K562 (cell line): ENCODE measurements around the gene GRIP1. TPM values are rescaled to one million over a fixed set of nuclear protein-coding genes. Genes with fewer than 3 reads are reported as not detected.

Experiments used
- ATAC-seq: fragments of 200-7000 bp; cut with Tn5 transposase; 3 replicates; pipeline ENCODE4 v1.9.1; 2020; ENCODE audit warnings: moderate library complexity
- BruUV-seq: library from RNA; stranded (reverse); fragments of 400-500 nt; replicated peaks from 2 replicates; lab custom pipeline; 2021; lab: Mats Ljungman, UMichigan
- CTCF ChIA-PET: fragments of 300-600 bp; formaldehyde crosslinking; extraction: SDS; loops from one replicate; lab custom pipeline; 2021; ENCODE audit warnings: low intra/inter-chr PET ratio; lab: Yijun Ruan, JAX
- POLR2A ChIA-PET: fragments of 300-600, 350-650 bp; sonication (Branson Sonifier 250); formaldehyde crosslinking; extraction: SDS; loops from one replicate; lab custom pipeline; 2021; ENCODE audit warnings: antibody characterized with exemption, inconsistent platforms; lab: Yijun Ruan, JAX
- DNase-seq, 4 experiments: peaks; one replicate each; pipeline versions ENCODE4 v3.0.0 to v3.0.0-alpha.2; 2011 to 2018; ENCODE audit warnings: low spot score in 3 of 4, mixed read lengths in 3 of 4; ENCODE audit errors: extremely low read depth in 1 of 4
- FAIRE-seq: peaks from 2 replicates; lab custom pipeline; 2011; peaks lifted over from hg19 to GRCh38; lab: Jason Lieb, UNC
- H2AFZ ChIP-seq: 2 replicates; pipeline ENCODE4 v1.6.0; 2011; ENCODE audit warnings: low read depth, low read length, control low read depth, inconsistent platforms
- H3K27ac ChIP-seq: fragments of 200-600 bp; 3 replicates; pipeline ENCODE4 v1.8.0; 2011; ENCODE audit warnings: low read depth, mild to moderate bottlenecking, control low read depth, inconsistent platforms, low read length, moderate library complexity, mixed read lengths; ENCODE audit errors: extremely low read depth
- H3K27me3 ChIP-seq, 2 experiments: fragments of 300-600 bp in 1 of 2; 2 replicates in 1 of 2; 3 replicates in 1 of 2; pipeline versions ENCODE4 v1.6.0 to v1.8.0; 2011; ENCODE audit warnings: inconsistent platforms in 2 of 2, low read length in 2 of 2, mild to moderate bottlenecking in 1 of 2, mixed read lengths in 1 of 2, moderate library complexity in 1 of 2; ENCODE audit not compliant: control insufficient read depth in 2 of 2, insufficient read depth in 2 of 2
- H3K36me3 ChIP-seq: fragments of 300-600 bp; 3 replicates; pipeline ENCODE4 v1.8.0; 2011; ENCODE audit warnings: mild to moderate bottlenecking, low read length, inconsistent platforms; ENCODE audit not compliant: control insufficient read depth, insufficient read depth
- H3K4me1 ChIP-seq, 2 experiments: fragments of 200-600 bp in 1 of 2; replicated peaks in 1 of 2; 2 replicates in 1 of 2; 3 replicates in 1 of 2; pipeline versions ENCODE4 v1.5.1 to v1.8.0; 2011; ENCODE audit warnings: inconsistent platforms in 2 of 2, low read length in 2 of 2, mild to moderate bottlenecking in 1 of 2, mixed read lengths in 1 of 2, moderate library complexity in 1 of 2; ENCODE audit not compliant: control insufficient read depth in 2 of 2, insufficient read depth in 2 of 2
- H3K4me2 ChIP-seq: 2 replicates; pipeline ENCODE4 v1.6.1; 2011; ENCODE audit warnings: low read length, control low read depth, inconsistent platforms, mixed read lengths; ENCODE audit not compliant: insufficient read depth
- H3K4me3 ChIP-seq: fragments of 200-600 bp; sonication (generic), shearing (Covaris generic); 2 replicates; pipeline ENCODE4 v1.5.1; 2016; ENCODE audit warnings: control low read depth, inconsistent platforms
- H3K79me2 ChIP-seq: fragments of 200-600 bp; 3 replicates; pipeline ENCODE4 v1.8.0; 2011; ENCODE audit warnings: low read length, inconsistent platforms; ENCODE audit not compliant: control insufficient read depth, insufficient read depth
- H3K9ac ChIP-seq, 2 experiments: 2 replicates each; pipeline versions ENCODE4 v1.6.0 to v1.6.1; 2011; ENCODE audit warnings: low read depth in 2 of 2, low read length in 2 of 2, control low read depth in 1 of 2, inconsistent platforms in 1 of 2, mild to moderate bottlenecking in 1 of 2, mixed read lengths in 1 of 2; ENCODE audit not compliant: insufficient read depth in 1 of 2
- H3K9me1 ChIP-seq: one replicate; pipeline ENCODE4 v1.6.0; 2011; ENCODE audit warnings: inconsistent platforms, mild to moderate bottlenecking, low read length, moderate library complexity; ENCODE audit not compliant: control insufficient read depth, insufficient read depth
- H3K9me3 ChIP-seq: replicated peaks from 2 replicates; pipeline ENCODE4 v1.5.1; 2011; ENCODE audit warnings: low read depth, low read length, inconsistent platforms; ENCODE audit not compliant: control insufficient read depth, insufficient read depth
- H4K20me1 ChIP-seq: replicated peaks from 2 replicates; pipeline ENCODE4 v1.6.1; 2011; ENCODE audit warnings: low read length, inconsistent platforms, mixed read lengths; ENCODE audit not compliant: control insufficient read depth, insufficient read depth
- GABPB1 ChIP-seq: sonication (generic); formaldehyde crosslinking; IDR thresholded peaks from 2 replicates; pipeline ENCODE4 v1.8.0; 2022; ENCODE audit warnings: mild to moderate bottlenecking, missing genetic modification reagents
- ILF3 ChIP-seq: fragments of 450-650 bp; IDR thresholded peaks from 2 replicates; pipeline ENCODE4 v1.6.1; 2018; ENCODE audit warnings: antibody characterized with exemption, mild to moderate bottlenecking, moderate library complexity, borderline replicate concordance
- KDM4B ChIP-seq, 2 experiments: fragments of 450-650 bp in 1 of 2; sonication (generic) in 1 of 2; IDR thresholded peaks; 2 replicates each; pipeline ENCODE4 v1.6.1; 2016 to 2017; ENCODE audit warnings: borderline replicate concordance in 2 of 2, antibody characterized with exemption in 1 of 2, low read depth in 1 of 2, mild to moderate bottlenecking in 1 of 2
- KLF6 ChIP-seq: fragments of 250-450 bp; sonication (Bioruptor Pico); IDR thresholded peaks from 2 replicates; pipeline ENCODE4 v1.4.0; 2020; ENCODE audit warnings: mild to moderate bottlenecking, moderate library complexity, borderline replicate concordance
- NFIX ChIP-seq: fragments of 250-450 bp; sonication (Bioruptor Pico); IDR thresholded peaks from 2 replicates; pipeline ENCODE4 v1.4.0; 2020; ENCODE audit warnings: low read depth, mild to moderate bottlenecking, moderate library complexity
- NR1H2 ChIP-seq: sonication (generic); formaldehyde crosslinking; IDR thresholded peaks from 2 replicates; pipeline ENCODE4 v1.4.0; 2020; ENCODE audit warnings: mild to moderate bottlenecking, missing genetic modification reagents
- NR2C2 ChIP-seq, 2 experiments: fragments of 200-800 bp in 1 of 2; sonication (Bioruptor generic) in 1 of 2; sonication (generic) in 1 of 2; formaldehyde crosslinking in 1 of 2; IDR thresholded peaks; 2 replicates each; pipeline versions ENCODE4 v1.6.1 to v1.8.0; 2016 to 2022; ENCODE audit warnings: mild to moderate bottlenecking in 1 of 2, missing compliant biosample characterization in 1 of 2, missing genetic modification characterization in 1 of 2, missing genetic modification reagents in 1 of 2
- TAF1 ChIP-seq: IDR thresholded peaks from 2 replicates; pipeline ENCODE4 v1.6.1; 2011; ENCODE audit warnings: mild to moderate bottlenecking, low read length, moderate library complexity; ENCODE audit not compliant: insufficient read depth, control insufficient read depth, severe bottlenecking; ENCODE audit errors: extremely low read depth
- ZNF12 ChIP-seq: sonication (generic); formaldehyde crosslinking; IDR thresholded peaks from 2 replicates; pipeline ENCODE4 v1.4.0; 2020; ENCODE audit warnings: mild to moderate bottlenecking, missing genetic modification reagents
- ZNF316 ChIP-seq: fragments of 450-650 bp; IDR thresholded peaks from 2 replicates; pipeline ENCODE4 v1.6.1; 2016
- ZNF77 ChIP-seq: fragments of 250-450 bp; sonication (Bioruptor Pico); IDR thresholded peaks from 2 replicates; pipeline ENCODE4 v1.5.0; 2020
- WGBS: fragments of 100-300 bp; shearing (Covaris generic); methylation state at CpG from one replicate; pipeline ENCODE4 v1.1.6; 2016; ENCODE audit warnings: low coverage, mixed read lengths; ENCODE audit not compliant: insufficient coverage; ENCODE audit errors: missing lambda C conversion rate; 5-methylcytosine and 5-hydroxymethylcytosine counted together
- in situ Hi-C: fragments of 300-500 bp; cut with MboI; formaldehyde crosslinking; loops from 4 replicates; pipeline ENCODE4 v1.15.0; 2018; ENCODE audit warnings: inconsistent platforms, mixed read lengths
- intact Hi-C: fragments of 100-400 bp; cut with micrococcal nuclease; formaldehyde crosslinking; loops from 2 replicates; pipeline ENCODE4 v1.14.2; 2022
- polyA plus RNA-seq, 8 experiments: library from polyadenylated mRNA; depleted of rRNA in 4 of 8; stranded (reverse) in 5 of 8; unstranded in 3 of 8; fragments of >200 nt; fragmentation: Nextera tagmentation in 2 of 8; fragmentation: Illumina TruSeq in 1 of 8; extraction: Ambion mirVana in 2 of 8; extraction: Trizol in 1 of 8; gene quantifications; 2 replicates each; pipeline versions ENCODE4 v1.2.1 to v1.2.3, GENCODE V29; 2011 to 2014; ENCODE audit warnings: inconsistent platforms in 1 of 8, missing spikeins in 1 of 8
- total RNA-seq, 7 experiments: library from RNA; depleted of rRNA in 6 of 7; stranded (reverse); fragments of >200 nt in 6 of 7; fragmentation: Illumina TruSeq in 2 of 7; extraction: Trizol in 2 of 7; gene quantifications; 2 replicates each; pipeline versions ENCODE4 v1.2.1 to v1.2.3, GENCODE V29; 2011 to 2021; ENCODE audit warnings: low replicate concordance in 1 of 7
- TF ChIP-seq, protein P1 (sequence below): sonication (generic); formaldehyde crosslinking; IDR thresholded peaks from 2 replicates; pipeline ENCODE4 v1.8.1; 2023; ENCODE audit warnings: mild to moderate bottlenecking, missing genetic modification reagents
- TF ChIP-seq, protein P2 (sequence below): sonication (generic); formaldehyde crosslinking; IDR thresholded peaks from 2 replicates; pipeline ENCODE4 v1.8.0; 2022; ENCODE audit warnings: mild to moderate bottlenecking, low read depth, missing genetic modification reagents
- TF ChIP-seq, protein P3 (sequence below): sonication (generic); formaldehyde crosslinking; IDR thresholded peaks from 2 replicates; pipeline ENCODE4 v1.8.0; 2022; ENCODE audit warnings: missing genetic modification reagents, mild to moderate bottlenecking, borderline replicate concordance

Gene GRIP1
- total and polyA plus RNA-seq, 9 of the 15 experiments (the other 6 are each of a cell fraction or from before 2014, with no cell fraction given) = 0.28 to 1.2 (median 0.45) TPM

DNA sequence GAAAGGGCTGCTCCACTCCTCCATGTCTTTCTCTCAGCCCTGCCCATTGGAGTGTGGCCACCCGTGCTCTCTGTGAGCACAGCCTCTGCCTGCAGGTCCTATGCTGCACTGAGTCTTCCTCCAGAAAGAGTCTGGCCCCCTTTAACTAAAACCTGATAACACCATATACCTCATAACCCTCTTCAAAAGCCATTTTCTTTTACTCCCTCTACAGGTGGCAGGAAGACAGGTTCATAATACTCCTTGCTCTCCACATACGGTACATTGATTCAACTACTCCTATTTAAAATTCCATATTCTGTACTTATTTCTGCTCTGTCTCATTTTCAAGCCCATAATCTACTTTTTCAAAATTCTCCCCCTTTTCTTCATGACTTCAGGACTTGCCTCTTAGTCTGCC, 232.6 kb downstream of the GRIP1 start:
- H3K79me2 ChIP-seq = no peaks in the 10 kb centered on the region
- ChIA-PET POLR2A (no interaction called here), CTCF (no interaction called here)
- H3K4me2 ChIP-seq = no peak overlapping the region
- no peaks in the 10 kb centered on the region for H4K20me1 ChIP-seq
- no peaks in the 10 kb centered on the region for H3K27me3 ChIP-seq
- H3K9ac ChIP-seq = no peak overlapping the region
- no TSS peak for BruUV-seq
- in situ Hi-C loops (no loop called here), intact Hi-C loops (no loop called here)
- no peaks in the 10 kb centered on the region for H3K9me1 ChIP-seq
- FAIRE-seq (no peak), DNase-seq (no peak), ATAC-seq (no peak)
- H3K9me3 ChIP-seq = no peaks in the 10 kb centered on the region
- H3K27ac ChIP-seq = no peak overlapping the region
- no peaks in the 10 kb centered on the region for H3K36me3 ChIP-seq
- no peak overlapping the region for H3K4me3 ChIP-seq
- 3% methylated on average over 2 of the region's 2 CpGs for WGBS
- H3K4me1 ChIP-seq = no peaks in the 10 kb centered on the region
- H2AFZ ChIP-seq = no peak overlapping the region
- TF ChIP-seq KDM4B (IDR thresholded peaks at IDR 0.05; ENCODE audit: borderline replicate concordance in 2 of 2, low read depth in 1 of 2) (no peak), NR2C2 (CRISPR knock-in tag; IDR thresholded peaks at IDR 0.05) (no peak), NR2C2 (tag; IDR thresholded peaks at IDR 0.05) (no peak), ZNF12 (CRISPR knock-in tag) (no peak), NR1H2 (CRISPR knock-in tag) (no peak), ZNF316 (no peak), ILF3 (no peak), NFIX (no peak), ZNF77 (no peak), TAF1 (no peak), GABPB1 (CRISPR knock-in tag) (no peak), KLF6 (CRISPR knock-in tag) (no peak)
- TF ChIP-seq, protein P1, sequence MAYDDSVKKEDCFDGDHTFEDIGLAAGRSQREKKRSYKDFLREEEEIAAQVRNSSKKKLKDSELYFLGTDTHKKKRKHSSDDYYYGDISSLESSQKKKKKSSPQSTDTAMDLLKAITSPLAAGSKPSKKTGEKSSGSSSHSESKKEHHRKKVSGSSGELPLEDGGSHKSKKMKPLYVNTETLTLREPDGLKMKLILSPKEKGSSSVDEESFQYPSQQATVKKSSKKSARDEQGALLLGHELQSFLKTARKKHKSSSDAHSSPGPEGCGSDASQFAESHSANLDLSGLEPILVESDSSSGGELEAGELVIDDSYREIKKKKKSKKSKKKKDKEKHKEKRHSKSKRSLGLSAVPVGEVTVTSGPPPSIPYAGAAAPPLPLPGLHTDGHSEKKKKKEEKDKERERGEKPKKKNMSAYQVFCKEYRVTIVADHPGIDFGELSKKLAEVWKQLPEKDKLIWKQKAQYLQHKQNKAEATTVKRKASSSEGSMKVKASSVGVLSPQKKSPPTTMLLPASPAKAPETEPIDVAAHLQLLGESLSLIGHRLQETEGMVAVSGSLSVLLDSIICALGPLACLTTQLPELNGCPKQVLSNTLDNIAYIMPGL (CRISPR knock-in tag) = no peak
- TF ChIP-seq, protein P2, sequence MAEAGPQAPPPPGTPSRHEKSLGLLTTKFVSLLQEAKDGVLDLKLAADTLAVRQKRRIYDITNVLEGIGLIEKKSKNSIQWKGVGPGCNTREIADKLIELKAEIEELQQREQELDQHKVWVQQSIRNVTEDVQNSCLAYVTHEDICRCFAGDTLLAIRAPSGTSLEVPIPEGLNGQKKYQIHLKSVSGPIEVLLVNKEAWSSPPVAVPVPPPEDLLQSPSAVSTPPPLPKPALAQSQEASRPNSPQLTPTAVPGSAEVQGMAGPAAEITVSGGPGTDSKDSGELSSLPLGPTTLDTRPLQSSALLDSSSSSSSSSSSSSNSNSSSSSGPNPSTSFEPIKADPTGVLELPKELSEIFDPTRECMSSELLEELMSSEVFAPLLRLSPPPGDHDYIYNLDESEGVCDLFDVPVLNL (CRISPR knock-in tag) = no peak
- TF ChIP-seq, protein P3, sequence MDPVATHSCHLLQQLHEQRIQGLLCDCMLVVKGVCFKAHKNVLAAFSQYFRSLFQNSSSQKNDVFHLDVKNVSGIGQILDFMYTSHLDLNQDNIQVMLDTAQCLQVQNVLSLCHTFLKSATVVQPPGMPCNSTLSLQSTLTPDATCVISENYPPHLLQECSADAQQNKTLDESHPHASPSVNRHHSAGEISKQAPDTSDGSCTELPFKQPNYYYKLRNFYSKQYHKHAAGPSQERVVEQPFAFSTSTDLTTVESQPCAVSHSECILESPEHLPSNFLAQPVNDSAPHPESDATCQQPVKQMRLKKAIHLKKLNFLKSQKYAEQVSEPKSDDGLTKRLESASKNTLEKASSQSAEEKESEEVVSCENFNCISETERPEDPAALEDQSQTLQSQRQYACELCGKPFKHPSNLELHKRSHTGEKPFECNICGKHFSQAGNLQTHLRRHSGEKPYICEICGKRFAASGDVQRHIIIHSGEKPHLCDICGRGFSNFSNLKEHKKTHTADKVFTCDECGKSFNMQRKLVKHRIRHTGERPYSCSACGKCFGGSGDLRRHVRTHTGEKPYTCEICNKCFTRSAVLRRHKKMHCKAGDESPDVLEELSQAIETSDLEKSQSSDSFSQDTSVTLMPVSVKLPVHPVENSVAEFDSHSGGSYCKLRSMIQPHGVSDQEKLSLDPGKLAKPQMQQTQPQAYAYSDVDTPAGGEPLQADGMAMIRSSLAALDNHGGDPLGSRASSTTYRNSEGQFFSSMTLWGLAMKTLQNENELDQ (CRISPR knock-in tag) = no peak
